CD1c-positive myeloid dendritic cell (primary cell): ENCODE data around the gene TRPC3.

Experiments
- DNase-seq: peaks from one replicate; pipeline ENCODE4 v3.0.0-alpha.2; 2016; ENCODE audit errors: extremely low spot score

Gene TRPC3

GRCh38 chr4:121875652-121876051 lies 76.2 kb downstream of the TRPC3 start:
- no peak for DNase-seq

GRCh38 chr4:121873604-121874003 lies 78.3 kb downstream of the TRPC3 start:
- DNase-seq = no peak

- peak; percentile 94 for DNase-seq
Measured at GRCh38 chr4:121869841-121870822, 81.7 kb downstream of the TRPC3 start, which contains the start of gene BBS7. TSS of gene BBS7 (minus strand) at chr4:121870474. CDS start at chr4:121870313, 161 bp downstream.

- no peak for DNase-seq
Measured at GRCh38 chr4:121863799-121864198, 88.1 kb downstream of the TRPC3 start.

- no peak for DNase-seq
Measured at GRCh38 chr4:121861426-121861825, 90.4 kb downstream of the TRPC3 start.

GRCh38 chr4:121860121-121860520 lies 91.7 kb downstream of the TRPC3 start:
- DNase-seq = no peak

- DNase-seq = no peak
Measured at GRCh38 chr4:121851354-121851753, 100.5 kb downstream of the TRPC3 start.

- no peak for DNase-seq
Measured at GRCh38 chr4:121846662-121847061, 105.2 kb downstream of the TRPC3 start.

- DNase-seq = no peak
Measured at GRCh38 chr4:121842862-121843261, 109.0 kb downstream of the TRPC3 start.

GRCh38 chr4:121838136-121838535 lies 113.7 kb downstream of the TRPC3 start:
- no peak for DNase-seq

- DNase-seq = no peak
Measured at GRCh38 chr4:121829511-121829910, 122.3 kb downstream of the TRPC3 start.
